ENCODE measurements around the gene INTS3. TPM values are rescaled to one million over a fixed set of nuclear protein-coding genes. Genes with fewer than 3 reads are reported as not detected.

The INTS3 gene
- total RNA-seq, 1 experiment from 2014 or later: 66.8 TPM

- H3K4me1 Mint-ChIP-seq: peaks cover 26% of the 10 kb centered on the region
- H3K9me3 Mint-ChIP-seq: no peaks in the 10 kb centered on the region
Observed at GRCh38 chr1:153769221-153769620, 41.4 kb downstream of the INTS3 start.

More at GRCh38 chr1:153769221-153769620, 41.4 kb downstream of the INTS3 start:
- Mint-ChIP-seq H3K4me3 (no peak overlapping the region), H3K27me3 (ENCODE audit: low read depth) (no peaks in the 10 kb centered on the region), H3K36me3 (peaks cover 63% of the 10 kb centered on the region), H3K27ac (0 out of 2 replicates have a peak overlapping the region, but pooled peaks have one; percentile 25)
- ATAC-seq (no peak), DNase-seq (ENCODE audit: low spot score) (no peak)
- ChIA-PET CTCF (interaction anchor here (1.0 kb wide), 1 partner anchor 9 kb away, joined by 3 read pairs; no protein-coding TSS in a partner anchor), POLR2A (interaction anchor here (1.4 kb wide), 1 partner anchor 84 kb away, joined by 3 read pairs; no protein-coding TSS in a partner anchor)
- TF ChIP-seq CREB1 (CRISPR knock-in tag; IDR thresholded peaks at IDR 0.05): no peak
- no peak for TF ChIP-seq PRDM15 (CRISPR knock-in tag; IDR thresholded peaks at IDR 0.05)
- no peak for TF ChIP-seq SMAD4 (CRISPR knock-in tag; IDR thresholded peaks at IDR 0.05)
- no peak for TF ChIP-seq KAT7 (CRISPR knock-in tag; IDR thresholded peaks at IDR 0.05; ENCODE audit: borderline replicate concordance)
- no peak for TF ChIP-seq MLX (CRISPR knock-in tag; IDR thresholded peaks at IDR 0.05)
- TF ChIP-seq HMGA2 (CRISPR knock-in tag; IDR thresholded peaks at IDR 0.05): no peak
- TF ChIP-seq, protein P1, sequence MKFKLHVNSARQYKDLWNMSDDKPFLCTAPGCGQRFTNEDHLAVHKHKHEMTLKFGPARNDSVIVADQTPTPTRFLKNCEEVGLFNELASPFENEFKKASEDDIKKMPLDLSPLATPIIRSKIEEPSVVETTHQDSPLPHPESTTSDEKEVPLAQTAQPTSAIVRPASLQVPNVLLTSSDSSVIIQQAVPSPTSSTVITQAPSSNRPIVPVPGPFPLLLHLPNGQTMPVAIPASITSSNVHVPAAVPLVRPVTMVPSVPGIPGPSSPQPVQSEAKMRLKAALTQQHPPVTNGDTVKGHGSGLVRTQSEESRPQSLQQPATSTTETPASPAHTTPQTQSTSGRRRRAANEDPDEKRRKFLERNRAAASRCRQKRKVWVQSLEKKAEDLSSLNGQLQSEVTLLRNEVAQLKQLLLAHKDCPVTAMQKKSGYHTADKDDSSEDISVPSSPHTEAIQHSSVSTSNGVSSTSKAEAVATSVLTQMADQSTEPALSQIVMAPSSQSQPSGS (CRISPR knock-in tag; IDR thresholded peaks at IDR 0.05; ENCODE audit: borderline replicate concordance, low read depth): no peak
- TF ChIP-seq, protein P2, sequence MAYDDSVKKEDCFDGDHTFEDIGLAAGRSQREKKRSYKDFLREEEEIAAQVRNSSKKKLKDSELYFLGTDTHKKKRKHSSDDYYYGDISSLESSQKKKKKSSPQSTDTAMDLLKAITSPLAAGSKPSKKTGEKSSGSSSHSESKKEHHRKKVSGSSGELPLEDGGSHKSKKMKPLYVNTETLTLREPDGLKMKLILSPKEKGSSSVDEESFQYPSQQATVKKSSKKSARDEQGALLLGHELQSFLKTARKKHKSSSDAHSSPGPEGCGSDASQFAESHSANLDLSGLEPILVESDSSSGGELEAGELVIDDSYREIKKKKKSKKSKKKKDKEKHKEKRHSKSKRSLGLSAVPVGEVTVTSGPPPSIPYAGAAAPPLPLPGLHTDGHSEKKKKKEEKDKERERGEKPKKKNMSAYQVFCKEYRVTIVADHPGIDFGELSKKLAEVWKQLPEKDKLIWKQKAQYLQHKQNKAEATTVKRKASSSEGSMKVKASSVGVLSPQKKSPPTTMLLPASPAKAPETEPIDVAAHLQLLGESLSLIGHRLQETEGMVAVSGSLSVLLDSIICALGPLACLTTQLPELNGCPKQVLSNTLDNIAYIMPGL (CRISPR knock-in tag; IDR thresholded peaks at IDR 0.05): no peak
- no peak for TF ChIP-seq ETV6 (CRISPR knock-in tag; IDR thresholded peaks at IDR 0.05)
- TF ChIP-seq E2F5 (CRISPR knock-in tag; IDR thresholded peaks at IDR 0.05): no peak
- TF ChIP-seq ZNF232 (CRISPR knock-in tag; IDR thresholded peaks at IDR 0.05): no peak
- no peak for TF ChIP-seq FOXK1 (CRISPR knock-in tag; IDR thresholded peaks at IDR 0.05)
- TF ChIP-seq, protein P3, sequence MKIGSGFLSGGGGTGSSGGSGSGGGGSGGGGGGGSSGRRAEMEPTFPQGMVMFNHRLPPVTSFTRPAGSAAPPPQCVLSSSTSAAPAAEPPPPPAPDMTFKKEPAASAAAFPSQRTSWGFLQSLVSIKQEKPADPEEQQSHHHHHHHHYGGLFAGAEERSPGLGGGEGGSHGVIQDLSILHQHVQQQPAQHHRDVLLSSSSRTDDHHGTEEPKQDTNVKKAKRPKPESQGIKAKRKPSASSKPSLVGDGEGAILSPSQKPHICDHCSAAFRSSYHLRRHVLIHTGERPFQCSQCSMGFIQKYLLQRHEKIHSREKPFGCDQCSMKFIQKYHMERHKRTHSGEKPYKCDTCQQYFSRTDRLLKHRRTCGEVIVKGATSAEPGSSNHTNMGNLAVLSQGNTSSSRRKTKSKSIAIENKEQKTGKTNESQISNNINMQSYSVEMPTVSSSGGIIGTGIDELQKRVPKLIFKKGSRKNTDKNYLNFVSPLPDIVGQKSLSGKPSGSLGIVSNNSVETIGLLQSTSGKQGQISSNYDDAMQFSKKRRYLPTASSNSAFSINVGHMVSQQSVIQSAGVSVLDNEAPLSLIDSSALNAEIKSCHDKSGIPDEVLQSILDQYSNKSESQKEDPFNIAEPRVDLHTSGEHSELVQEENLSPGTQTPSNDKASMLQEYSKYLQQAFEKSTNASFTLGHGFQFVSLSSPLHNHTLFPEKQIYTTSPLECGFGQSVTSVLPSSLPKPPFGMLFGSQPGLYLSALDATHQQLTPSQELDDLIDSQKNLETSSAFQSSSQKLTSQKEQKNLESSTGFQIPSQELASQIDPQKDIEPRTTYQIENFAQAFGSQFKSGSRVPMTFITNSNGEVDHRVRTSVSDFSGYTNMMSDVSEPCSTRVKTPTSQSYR (CRISPR knock-in tag; IDR thresholded peaks at IDR 0.05): no peak
- no peak for TF ChIP-seq SP1 (CRISPR knock-in tag; conservative IDR thresholded peaks at IDR 0.05)
- TF ChIP-seq, protein P4, sequence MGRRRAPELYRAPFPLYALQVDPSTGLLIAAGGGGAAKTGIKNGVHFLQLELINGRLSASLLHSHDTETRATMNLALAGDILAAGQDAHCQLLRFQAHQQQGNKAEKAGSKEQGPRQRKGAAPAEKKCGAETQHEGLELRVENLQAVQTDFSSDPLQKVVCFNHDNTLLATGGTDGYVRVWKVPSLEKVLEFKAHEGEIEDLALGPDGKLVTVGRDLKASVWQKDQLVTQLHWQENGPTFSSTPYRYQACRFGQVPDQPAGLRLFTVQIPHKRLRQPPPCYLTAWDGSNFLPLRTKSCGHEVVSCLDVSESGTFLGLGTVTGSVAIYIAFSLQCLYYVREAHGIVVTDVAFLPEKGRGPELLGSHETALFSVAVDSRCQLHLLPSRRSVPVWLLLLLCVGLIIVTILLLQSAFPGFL (CRISPR knock-in tag; IDR thresholded peaks at IDR 0.05; ENCODE audit: borderline replicate concordance): no peak
- TF ChIP-seq NR3C1 (CRISPR knock-in tag; conservative IDR thresholded peaks at IDR 0.05; ENCODE audit: low read depth): no peak
